Fibroblast of skin of left biceps (primary cell): ENCODE results near the gene BMP4.
"Not testable (repeated sequence)": the region's sequence is repeated elsewhere in the genome, so short reads cannot be mapped to it uniquely, and the experiment has no call there.

Experiments used
- DNase-seq, 2 experiments: peaks; one replicate each; pipeline ENCODE4 v3.0.0-alpha.2; 2013; ENCODE audit warnings: low read depth in 2 of 2

Gene BMP4

GRCh38 chr14:53956427-53957201, at the start of gene BMP4:
Gene BMP4, minus strand, starts transcription at chr14:53956825. Its CDS starts 4,603 bp downstream, at chr14:53952222.
- DNase-seq = no peak

- no peak for DNase-seq
Measured at GRCh38 chr14:54003064-54003463, 46.4 kb upstream of the BMP4 start.

GRCh38 chr14:54002653-54003052, 46.0 kb upstream of the BMP4 start:
- peak; percentile 53 to 67 for DNase-seq

GRCh38 chr14:54001189-54001878, 44.7 kb upstream of the BMP4 start:
- DNase-seq = no peak

GRCh38 chr14:54000341-54000811, 43.8 kb upstream of the BMP4 start:
- DNase-seq = no peak

- peak; percentile 61 to 62 for DNase-seq
Measured at GRCh38 chr14:53999061-53999488, 42.5 kb upstream of the BMP4 start.

- DNase-seq = no peak
Measured at GRCh38 chr14:53996041-53996440, 39.4 kb upstream of the BMP4 start.

- DNase-seq = no peak
Measured at GRCh38 chr14:53993920-53994607, 37.4 kb upstream of the BMP4 start.

- DNase-seq = no peak
Measured at GRCh38 chr14:53990978-53991377, 34.4 kb upstream of the BMP4 start.

- not testable (repeated sequence) for DNase-seq
Measured at GRCh38 chr14:53986718-53987117, 30.1 kb upstream of the BMP4 start.

GRCh38 chr14:53984958-53985357, 28.3 kb upstream of the BMP4 start:
- DNase-seq = not testable (repeated sequence)

GRCh38 chr14:53983112-53983511, 26.5 kb upstream of the BMP4 start:
- DNase-seq = no peak

- DNase-seq = no peak
Measured at GRCh38 chr14:53982546-53982945, 25.9 kb upstream of the BMP4 start.

- DNase-seq = no peak
Measured at GRCh38 chr14:53979747-53980642, 23.4 kb upstream of the BMP4 start.

GRCh38 chr14:53979113-53979681, 22.6 kb upstream of the BMP4 start:
- DNase-seq = no peak

GRCh38 chr14:53978194-53978593, 21.6 kb upstream of the BMP4 start:
- no peak for DNase-seq

- DNase-seq = no peak
Measured at GRCh38 chr14:53975444-53975843, 18.8 kb upstream of the BMP4 start.

- DNase-seq = no peak
Measured at GRCh38 chr14:53971521-53971920, 14.9 kb upstream of the BMP4 start.

GRCh38 chr14:53969326-53969725, 12.7 kb upstream of the BMP4 start:
- no peak for DNase-seq

- no peak for DNase-seq
Measured at GRCh38 chr14:53968726-53969125, 12.1 kb upstream of the BMP4 start.

- DNase-seq = no peak
Measured at GRCh38 chr14:53967606-53968005, 11.0 kb upstream of the BMP4 start.
